Measurements from ENCODE around the gene FIGN.

- TF ChIP-seq CTCF (IDR thresholded peaks at IDR 0.05; ENCODE audit: borderline replicate concordance, extremely low read depth, low read length, poor library complexity, severe bottlenecking) (no peak), EZH2 (IDR thresholded peaks at IDR 0.05; ENCODE audit: borderline replicate concordance, low read depth, low read length, severe bottlenecking) (no peak)
Measured at GRCh38 chr2:163633291-163633690, 102.5 kb downstream of the FIGN start.

Measured in DND-41 (cell line).